Nephron progenitor cell (in vitro differentiated cells): ENCODE results near the gene PRL.
A peak's percentile ranks its signal among the peaks of the same experiment; 100 is the strongest.

Experiments
- DNase-seq: peaks from one replicate; pipeline ENCODE4 v3.0.0; 2021
- H3K27ac Mint-ChIP-seq: 2 replicates; pipeline ENCODE4 v1.8.0; 2021; ENCODE audit warnings: mild to moderate bottlenecking, moderate library complexity, mixed read lengths
- H3K27me3 Mint-ChIP-seq: 2 replicates; pipeline ENCODE4 v1.8.0; 2021; ENCODE audit warnings: mild to moderate bottlenecking, low read depth, mixed read lengths; ENCODE audit not compliant: poor library complexity
- H3K36me3 Mint-ChIP-seq: 2 replicates; pipeline ENCODE4 v1.8.0; 2021; ENCODE audit warnings: low read depth, mixed read lengths
- H3K4me1 Mint-ChIP-seq: 2 replicates; pipeline ENCODE4 v1.8.0; 2021; ENCODE audit warnings: mixed read lengths
- H3K4me3 Mint-ChIP-seq: 2 replicates; pipeline ENCODE4 v1.8.0; 2021; ENCODE audit warnings: mild to moderate bottlenecking, moderate library complexity, mixed read lengths
- H3K9me3 Mint-ChIP-seq: 2 replicates; pipeline ENCODE4 v1.8.0; 2021; ENCODE audit warnings: mild to moderate bottlenecking, moderate library complexity, mixed read lengths
- CTCF ChIP-seq: fragments of 200-600 bp; sonication (generic); IDR thresholded peaks from 2 replicates; pipeline ENCODE4 v1.5.0; 2021; ENCODE audit warnings: antibody characterized with exemption

The PRL gene

GRCh38 chr6:22330941-22331340 is 34.1 kb upstream of the PRL start:
- peaks cover 7% of the 10 kb centered on the region for H3K36me3 Mint-ChIP-seq
- no peak for TF ChIP-seq CTCF

GRCh38 chr6:22328474-22328873 is 31.6 kb upstream of the PRL start:
- Mint-ChIP-seq H3K27me3 (no peaks in the 10 kb centered on the region), H3K36me3 (peaks cover 20% of the 10 kb centered on the region), H3K27ac (peak overlapping the region; percentile 50), H3K4me1 (peaks cover 53% of the 10 kb centered on the region), H3K9me3 (peaks cover 27% of the 10 kb centered on the region), H3K4me3 (no peak overlapping the region)
- no peak for TF ChIP-seq CTCF
- no peak for DNase-seq

More at GRCh38 chr6:22330941-22331340, 34.1 kb upstream of the PRL start:
- DNase-seq, result no peak
- no peak overlapping the region for H3K27ac Mint-ChIP-seq
- H3K4me1 Mint-ChIP-seq, result peaks cover 47% of the 10 kb centered on the region
- H3K4me3 Mint-ChIP-seq, result no peak overlapping the region
- no peaks in the 10 kb centered on the region for H3K27me3 Mint-ChIP-seq
- peaks cover 21% of the 10 kb centered on the region for H3K9me3 Mint-ChIP-seq

GRCh38 chr6:22327881-22328280 is 31.0 kb upstream of the PRL start:
- no peaks in the 10 kb centered on the region for H3K27me3 Mint-ChIP-seq
- H3K4me3 Mint-ChIP-seq, result no peak overlapping the region
- peaks cover 20% of the 10 kb centered on the region for H3K36me3 Mint-ChIP-seq
- peak overlapping the region; percentile 50 for H3K27ac Mint-ChIP-seq
- TF ChIP-seq CTCF, result no peak
- H3K4me1 Mint-ChIP-seq, result peaks cover 53% of the 10 kb centered on the region
- no peak for DNase-seq
- peaks cover 27% of the 10 kb centered on the region for H3K9me3 Mint-ChIP-seq

- no peaks in the 10 kb centered on the region for H3K27me3 Mint-ChIP-seq
- H3K4me1 Mint-ChIP-seq, result peaks cover 58% of the 10 kb centered on the region
- DNase-seq, result no peak
- peaks cover 20% of the 10 kb centered on the region for H3K36me3 Mint-ChIP-seq
- no peak for TF ChIP-seq CTCF
- no peak overlapping the region for H3K4me3 Mint-ChIP-seq
- H3K9me3 Mint-ChIP-seq, result peaks cover 21% of the 10 kb centered on the region
- peak overlapping the region; percentile 81 for H3K27ac Mint-ChIP-seq
These were observed 29.7 kb upstream of the PRL start for GRCh38 chr6:22326500-22326899.

- H3K9me3 Mint-ChIP-seq, result peaks cover 14% of the 10 kb centered on the region
- peaks cover 68% of the 10 kb centered on the region for H3K4me1 Mint-ChIP-seq
- no peak for DNase-seq
- peaks cover 20% of the 10 kb centered on the region for H3K36me3 Mint-ChIP-seq
- no peak for TF ChIP-seq CTCF
- no peak overlapping the region for H3K27ac Mint-ChIP-seq
- no peak overlapping the region for H3K4me3 Mint-ChIP-seq
- H3K27me3 Mint-ChIP-seq, result no peaks in the 10 kb centered on the region
These were observed 28.6 kb upstream of the PRL start for GRCh38 chr6:22325481-22325880.

GRCh38 chr6:22323848-22324247 is 27.0 kb upstream of the PRL start:
- no peak for DNase-seq
- Mint-ChIP-seq H3K4me3 (peak overlapping the region; percentile 32), H3K9me3 (peaks cover 16% of the 10 kb centered on the region), H3K36me3 (peaks cover 20% of the 10 kb centered on the region), H3K27ac (peak overlapping the region; percentile 85), H3K4me1 (peaks cover 80% of the 10 kb centered on the region), H3K27me3 (no peaks in the 10 kb centered on the region)
- no peak for TF ChIP-seq CTCF
